ENCODE results near the gene SLC47A2. TPM values are rescaled to one million over a fixed set of nuclear protein-coding genes. Genes with fewer than 3 reads are reported as not detected.

SLC47A2 gene
- total and polyA plus RNA-seq, 2 experiments from 2014 or later: not detected

DNA sequence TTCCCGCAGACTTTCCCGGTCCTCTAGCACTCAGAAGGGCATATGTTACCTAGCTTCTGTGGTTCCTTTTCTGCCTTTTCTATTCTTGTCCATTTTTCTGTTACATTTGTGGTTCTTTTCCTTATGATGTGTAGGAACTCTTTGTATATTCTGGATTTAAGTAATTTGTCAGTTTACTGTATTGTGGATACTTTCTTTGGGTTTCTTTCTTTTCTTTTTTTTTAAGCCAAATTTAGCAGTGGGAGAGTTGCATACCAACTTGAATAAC is 67.2 kb downstream of the SLC47A2 start:
- H3K27ac ChIP-seq (ENCODE audit: low read depth): no peak overlapping the region
- ATAC-seq (no peak), DNase-seq (ENCODE audit: low spot score) (no peak)
- H3F3A ChIP-seq (replicated peaks; ENCODE audit: low read depth): peaks cover 5% of the 10 kb centered on the region; the same call in 1 of the 2 replicates
- H3K79me2 ChIP-seq (replicated peaks; ENCODE audit: insufficient read depth): peaks cover 48% of the 10 kb centered on the region
- peak overlapping the region; percentile 44; the same call in 1 of the 2 replicates for H2AFZ ChIP-seq
- Mint-ChIP-seq H3K9me3 (peaks cover 18% of the 10 kb centered on the region), H3K36me3 (ENCODE audit: low read depth) (peaks cover 37% of the 10 kb centered on the region), H3K27ac (no peak overlapping the region), H3K4me1 (peaks cover 43% of the 10 kb centered on the region), H3K4me3 (peak overlapping the region; percentile 91), H3K27me3 (ENCODE audit: insufficient read depth, low read depth, poor library complexity) (peaks cover 33% of the 10 kb centered on the region)
- no peaks in the 10 kb centered on the region for H3K9me2 ChIP-seq (ENCODE audit: insufficient read depth)
- H3K36me3 ChIP-seq (ENCODE audit: insufficient read depth): peaks cover 12% of the 10 kb centered on the region; the same call in 1 of the 2 replicates
- TF ChIP-seq EZH2phosphoT487 (IDR thresholded peaks at IDR 0.05; ENCODE audit: unreplicated experiment): no peak
- TF ChIP-seq, protein P1, sequence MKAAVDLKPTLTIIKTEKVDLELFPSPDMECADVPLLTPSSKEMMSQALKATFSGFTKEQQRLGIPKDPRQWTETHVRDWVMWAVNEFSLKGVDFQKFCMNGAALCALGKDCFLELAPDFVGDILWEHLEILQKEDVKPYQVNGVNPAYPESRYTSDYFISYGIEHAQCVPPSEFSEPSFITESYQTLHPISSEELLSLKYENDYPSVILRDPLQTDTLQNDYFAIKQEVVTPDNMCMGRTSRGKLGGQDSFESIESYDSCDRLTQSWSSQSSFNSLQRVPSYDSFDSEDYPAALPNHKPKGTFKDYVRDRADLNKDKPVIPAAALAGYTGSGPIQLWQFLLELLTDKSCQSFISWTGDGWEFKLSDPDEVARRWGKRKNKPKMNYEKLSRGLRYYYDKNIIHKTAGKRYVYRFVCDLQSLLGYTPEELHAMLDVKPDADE (IDR thresholded peaks at IDR 0.05): no peak
- TF ChIP-seq CTCF (conservative IDR thresholded peaks at IDR 0.05; ENCODE audit: low read depth in 2 of 2): no peak
- no peak for TF ChIP-seq CREB1 (CRISPR knock-in tag; IDR thresholded peaks at IDR 0.05; ENCODE audit: low read depth)
- TF ChIP-seq JUNB (IDR thresholded peaks at IDR 0.05; ENCODE audit: unreplicated experiment): no peak
- TF ChIP-seq REST (IDR thresholded peaks at IDR 0.05; ENCODE audit: unreplicated experiment): no peak
- no peak for TF ChIP-seq POLR2AphosphoS5 (IDR thresholded peaks at IDR 0.05; ENCODE audit: low read depth)
- no peak for TF ChIP-seq ZNF114 (CRISPR knock-in tag; IDR thresholded peaks at IDR 0.05)
- no peak for TF ChIP-seq ZNF331 (CRISPR knock-in tag; IDR thresholded peaks at IDR 0.05; ENCODE audit: low read depth)
- TF ChIP-seq, protein P2, sequence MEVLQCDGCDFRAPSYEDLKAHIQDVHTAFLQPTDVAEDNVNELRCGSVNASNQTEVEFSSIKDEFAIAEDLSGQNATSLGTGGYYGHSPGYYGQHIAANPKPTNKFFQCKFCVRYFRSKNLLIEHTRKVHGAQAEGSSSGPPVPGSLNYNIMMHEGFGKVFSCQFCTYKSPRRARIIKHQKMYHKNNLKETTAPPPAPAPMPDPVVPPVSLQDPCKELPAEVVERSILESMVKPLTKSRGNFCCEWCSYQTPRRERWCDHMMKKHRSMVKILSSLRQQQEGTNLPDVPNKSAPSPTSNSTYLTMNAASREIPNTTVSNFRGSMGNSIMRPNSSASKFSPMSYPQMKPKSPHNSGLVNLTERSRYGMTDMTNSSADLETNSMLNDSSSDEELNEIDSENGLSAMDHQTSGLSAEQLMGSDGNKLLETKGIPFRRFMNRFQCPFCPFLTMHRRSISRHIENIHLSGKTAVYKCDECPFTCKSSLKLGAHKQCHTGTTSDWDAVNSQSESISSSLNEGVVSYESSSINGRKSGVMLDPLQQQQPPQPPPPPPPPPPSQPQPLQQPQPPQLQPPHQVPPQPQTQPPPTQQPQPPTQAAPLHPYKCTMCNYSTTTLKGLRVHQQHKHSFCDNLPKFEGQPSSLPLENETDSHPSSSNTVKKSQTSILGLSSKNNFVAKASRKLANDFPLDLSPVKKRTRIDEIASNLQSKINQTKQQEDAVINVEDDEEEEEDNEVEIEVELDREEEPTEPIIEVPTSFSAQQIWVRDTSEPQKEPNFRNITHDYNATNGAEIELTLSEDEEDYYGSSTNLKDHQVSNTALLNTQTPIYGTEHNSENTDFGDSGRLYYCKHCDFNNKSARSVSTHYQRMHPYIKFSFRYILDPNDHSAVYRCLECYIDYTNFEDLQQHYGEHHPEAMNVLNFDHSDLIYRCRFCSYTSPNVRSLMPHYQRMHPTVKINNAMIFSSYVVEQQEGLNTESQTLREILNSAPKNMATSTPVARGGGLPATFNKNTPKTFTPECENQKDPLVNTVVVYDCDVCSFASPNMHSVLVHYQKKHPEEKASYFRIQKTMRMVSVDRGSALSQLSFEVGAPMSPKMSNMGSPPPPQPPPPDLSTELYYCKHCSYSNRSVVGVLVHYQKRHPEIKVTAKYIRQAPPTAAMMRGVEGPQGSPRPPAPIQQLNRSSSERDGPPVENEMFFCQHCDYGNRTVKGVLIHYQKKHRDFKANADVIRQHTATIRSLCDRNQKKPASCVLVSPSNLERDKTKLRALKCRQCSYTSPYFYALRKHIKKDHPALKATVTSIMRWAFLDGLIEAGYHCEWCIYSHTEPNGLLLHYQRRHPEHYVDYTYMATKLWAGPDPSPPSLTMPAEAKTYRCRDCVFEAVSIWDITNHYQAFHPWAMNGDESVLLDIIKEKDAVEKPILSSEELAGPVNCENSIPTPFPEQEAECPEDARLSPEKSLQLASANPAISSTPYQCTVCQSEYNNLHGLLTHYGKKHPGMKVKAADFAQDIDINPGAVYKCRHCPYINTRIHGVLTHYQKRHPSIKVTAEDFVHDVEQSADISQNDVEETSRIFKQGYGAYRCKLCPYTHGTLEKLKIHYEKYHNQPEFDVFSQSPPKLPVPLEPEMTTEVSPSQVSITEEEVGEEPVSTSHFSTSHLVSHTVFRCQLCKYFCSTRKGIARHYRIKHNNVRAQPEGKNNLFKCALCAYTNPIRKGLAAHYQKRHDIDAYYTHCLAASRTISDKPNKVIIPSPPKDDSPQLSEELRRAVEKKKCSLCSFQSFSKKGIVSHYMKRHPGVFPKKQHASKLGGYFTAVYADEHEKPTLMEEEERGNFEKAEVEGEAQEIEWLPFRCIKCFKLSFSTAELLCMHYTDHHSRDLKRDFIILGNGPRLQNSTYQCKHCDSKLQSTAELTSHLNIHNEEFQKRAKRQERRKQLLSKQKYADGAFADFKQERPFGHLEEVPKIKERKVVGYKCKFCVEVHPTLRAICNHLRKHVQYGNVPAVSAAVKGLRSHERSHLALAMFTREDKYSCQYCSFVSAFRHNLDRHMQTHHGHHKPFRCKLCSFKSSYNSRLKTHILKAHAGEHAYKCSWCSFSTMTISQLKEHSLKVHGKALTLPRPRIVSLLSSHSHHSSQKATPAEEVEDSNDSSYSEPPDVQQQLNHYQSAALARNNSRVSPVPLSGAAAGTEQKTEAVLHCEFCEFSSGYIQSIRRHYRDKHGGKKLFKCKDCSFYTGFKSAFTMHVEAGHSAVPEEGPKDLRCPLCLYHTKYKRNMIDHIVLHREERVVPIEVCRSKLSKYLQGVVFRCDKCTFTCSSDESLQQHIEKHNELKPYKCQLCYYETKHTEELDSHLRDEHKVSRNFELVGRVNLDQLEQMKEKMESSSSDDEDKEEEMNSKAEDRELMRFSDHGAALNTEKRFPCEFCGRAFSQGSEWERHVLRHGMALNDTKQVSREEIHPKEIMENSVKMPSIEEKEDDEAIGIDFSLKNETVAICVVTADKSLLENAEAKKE (CRISPR knock-in tag; IDR thresholded peaks at IDR 0.05): no peak
- no peak for TF ChIP-seq NANOG (IDR thresholded peaks at IDR 0.05; ENCODE audit: borderline replicate concordance)
- no peak for TF ChIP-seq STAT1 (IDR thresholded peaks at IDR 0.05; ENCODE audit: unreplicated experiment)
- TF ChIP-seq EZH2 (IDR thresholded peaks at IDR 0.05; ENCODE audit: low read depth, unreplicated experiment): no peak
- peaks cover 30% of the 10 kb centered on the region for H3K27me3 ChIP-seq (ENCODE audit: insufficient read depth)
- peak overlapping the region; percentile 90 for H3K4me2 ChIP-seq
- H3K4me1 ChIP-seq (ENCODE audit: insufficient read depth): peaks cover 30% of the 10 kb centered on the region
- peaks cover 6% of the 10 kb centered on the region for H4K20me1 ChIP-seq (replicated peaks; ENCODE audit: insufficient read depth)
- peak overlapping the region; percentile 76 for H3K4me3 ChIP-seq
